NCI-H2196 treated with DMSO at 0.1 percent for 48 hours (cell line): ENCODE measurements around the gene SNRNP70.
"Not testable (repeated sequence)": the region's sequence is repeated elsewhere in the genome, so short reads cannot be mapped to it uniquely, and the experiment has no call there.

Experiments used
- DNase-seq: peaks from one replicate; lab custom pipeline; 2025; ENCODE audit not compliant: unreplicated experiment; lab: John Stamatoyannopoulos, UW

The SNRNP70 gene

GRCh38 chr19:49119411-49120324 is 34.4 kb downstream of the SNRNP70 start, which contains the start of gene PPFIA3:
PPFIA3 (plus strand) TSS chr19:49119544; CDS start chr19:49127874, 8,330 bp downstream.
- DNase-seq = no peak

GRCh38 chr19:49120325-49120683 is 35.1 kb downstream of the SNRNP70 start:
- no peak for DNase-seq

GRCh38 chr19:49120868-49121267 is 35.6 kb downstream of the SNRNP70 start:
- DNase-seq = no peak

- DNase-seq = not testable (repeated sequence)
These were observed 36.6 kb downstream of the SNRNP70 start for GRCh38 chr19:49121841-49122240.

- DNase-seq = not testable (repeated sequence)
These were observed 38.0 kb downstream of the SNRNP70 start for GRCh38 chr19:49123285-49123684.

GRCh38 chr19:49125025-49125731 is 39.9 kb downstream of the SNRNP70 start:
- no peak for DNase-seq

GRCh38 chr19:49126575-49126974 is 41.3 kb downstream of the SNRNP70 start:
- DNase-seq = no peak

GRCh38 chr19:49127225-49127624 is 42.0 kb downstream of the SNRNP70 start:
- DNase-seq = not testable (repeated sequence)

- peak; percentile 94 for DNase-seq
These were observed 42.7 kb downstream of the SNRNP70 start for GRCh38 chr19:49127674-49128544.

GRCh38 chr19:49128545-49129237 is 43.4 kb downstream of the SNRNP70 start:
- no peak for DNase-seq

- peak; percentile 73 for DNase-seq
These were observed 44.0 kb downstream of the SNRNP70 start for GRCh38 chr19:49129238-49129583.

GRCh38 chr19:49130325-49130724 is 45.1 kb downstream of the SNRNP70 start:
- DNase-seq = no peak

GRCh38 chr19:49132974-49133609 is 47.8 kb downstream of the SNRNP70 start:
- DNase-seq = no peak

GRCh38 chr19:49133621-49134454 is 48.6 kb downstream of the SNRNP70 start:
- DNase-seq = no peak

- DNase-seq = no peak
These were observed 50.4 kb downstream of the SNRNP70 start for GRCh38 chr19:49135686-49136085.

- DNase-seq = no peak
These were observed 51.5 kb downstream of the SNRNP70 start for GRCh38 chr19:49136771-49137171.

GRCh38 chr19:49140951-49141350 is 55.7 kb downstream of the SNRNP70 start:
- no peak for DNase-seq

- DNase-seq = no peak
These were observed 56.1 kb downstream of the SNRNP70 start for GRCh38 chr19:49141352-49141751.

- DNase-seq = peak; percentile 97
These were observed 57.6 kb downstream of the SNRNP70 start for GRCh38 chr19:49142866-49143335.
